SU-DHL-6 (cell line): ENCODE results near the gene AGAP4.
"Not testable (repeated sequence)": the region's sequence is repeated elsewhere in the genome, so short reads cannot be mapped to it uniquely, and the experiment has no call there.

Experiments used
- H2AFZ ChIP-seq: fragments of 200-600 bp; sonication (generic); 2 replicates; pipeline ENCODE4 v1.6.1; 2014; ENCODE audit warnings: low read depth, mild to moderate bottlenecking, moderate library complexity, mixed read lengths, antibody characterized with exemption, low read length; ENCODE audit not compliant: severe bottlenecking
- H3F3A ChIP-seq: fragments of 200-600 bp; shearing (Covaris generic); 2 replicates; pipeline ENCODE4 v1.6.0; 2016; ENCODE audit warnings: antibody characterized with exemption, mild to moderate bottlenecking; ENCODE audit not compliant: insufficient read depth
- H3K27ac ChIP-seq: fragments of 200-600 bp; sonication (generic); 2 replicates; pipeline ENCODE4 v1.5.1; 2016; ENCODE audit warnings: low read depth, mild to moderate bottlenecking, low read length, moderate library complexity, mixed read lengths
- H3K27me3 ChIP-seq: fragments of 200-600 bp; sonication (generic), shearing (Covaris generic); 2 replicates; pipeline ENCODE4 v1.6.0; 2014; ENCODE audit warnings: mild to moderate bottlenecking, low read length
- H3K36me3 ChIP-seq: fragments of 200-600 bp; sonication (generic); 2 replicates; pipeline ENCODE4 v1.6.1; 2014; ENCODE audit warnings: mild to moderate bottlenecking, low read length, mixed read lengths
- H3K4me2 ChIP-seq: fragments of 300-600, 200-600 bp; shearing (Covaris generic), sonication (generic); 2 replicates; pipeline ENCODE4 v1.6.0; 2014; ENCODE audit warnings: low read length, low read depth, mild to moderate bottlenecking; ENCODE audit not compliant: poor library complexity, severe bottlenecking
- H3K4me3 ChIP-seq: fragments of 200-600 bp; sonication (generic); 2 replicates; pipeline ENCODE4 v1.5.1; 2014; ENCODE audit warnings: antibody characterized with exemption, low read length, mild to moderate bottlenecking, mixed read lengths; ENCODE audit not compliant: insufficient read depth, poor library complexity, severe bottlenecking
- H3K79me2 ChIP-seq: fragments of 200-600 bp; sonication (generic); 2 replicates; pipeline ENCODE4 v1.6.1; 2014; ENCODE audit warnings: mild to moderate bottlenecking, low read length, moderate library complexity; ENCODE audit not compliant: insufficient read depth
- H3K9ac ChIP-seq: fragments of 200-600 bp; sonication (generic); 2 replicates; pipeline ENCODE4 v1.7.0; 2014; ENCODE audit warnings: mild to moderate bottlenecking, low read length
- H3K9me2 ChIP-seq: fragments of 200-600 bp; sonication (generic); replicated peaks from 2 replicates; pipeline ENCODE4 v1.6.1; 2014; ENCODE audit warnings: low read length; ENCODE audit not compliant: insufficient read depth
- H3K9me3 ChIP-seq: fragments of 200-600 bp; sonication (generic); 2 replicates; pipeline ENCODE4 v1.6.1; 2014; ENCODE audit warnings: low read length, mixed read lengths; ENCODE audit not compliant: insufficient read depth
- H4K20me1 ChIP-seq: fragments of 200-600 bp; sonication (generic); 2 replicates; pipeline ENCODE4 v1.6.1; 2014; ENCODE audit warnings: low read depth, mild to moderate bottlenecking, antibody characterized with exemption, low read length, moderate library complexity, mixed read lengths
- CTCF ChIP-seq: fragments of 200-600 bp; sonication (generic); IDR thresholded peaks from one replicate; pipeline ENCODE4 v1.5.1; 2017; ENCODE audit warnings: antibody characterized with exemption, mild to moderate bottlenecking, low read length, moderate library complexity; ENCODE audit not compliant: insufficient read depth, poor library complexity, severe bottlenecking
- EZH2phosphoT487 ChIP-seq: fragments of 200-600 bp; sonication (generic), shearing (Covaris generic); conservative IDR thresholded peaks from 2 replicates; pipeline ENCODE4 v1.6.1; 2018; ENCODE audit warnings: mild to moderate bottlenecking, antibody characterized with exemption, low read length, moderate library complexity, mixed read lengths

AGAP4 gene

GRCh38 chr10:45817130-45817859 lies 30.0 kb downstream of the AGAP4 start:
- H3K79me2 ChIP-seq: no peaks in the 10 kb centered on the region
- TF ChIP-seq CTCF: no peak
- no peak for TF ChIP-seq EZH2phosphoT487
- H3K36me3 ChIP-seq: no peaks in the 10 kb centered on the region
- no peak overlapping the region for H3K9ac ChIP-seq
- no peaks in the 10 kb centered on the region for H3K9me3 ChIP-seq
- no peak overlapping the region for H3K4me3 ChIP-seq
- no peaks in the 10 kb centered on the region for H4K20me1 ChIP-seq
- no peaks in the 10 kb centered on the region for H3K27me3 ChIP-seq
- no peak overlapping the region for H3K27ac ChIP-seq
- no peak overlapping the region for H3K4me2 ChIP-seq
- H3F3A ChIP-seq: no peaks in the 10 kb centered on the region
- no peaks in the 10 kb centered on the region for H3K9me2 ChIP-seq
- H2AFZ ChIP-seq: no peak overlapping the region

DNA sequence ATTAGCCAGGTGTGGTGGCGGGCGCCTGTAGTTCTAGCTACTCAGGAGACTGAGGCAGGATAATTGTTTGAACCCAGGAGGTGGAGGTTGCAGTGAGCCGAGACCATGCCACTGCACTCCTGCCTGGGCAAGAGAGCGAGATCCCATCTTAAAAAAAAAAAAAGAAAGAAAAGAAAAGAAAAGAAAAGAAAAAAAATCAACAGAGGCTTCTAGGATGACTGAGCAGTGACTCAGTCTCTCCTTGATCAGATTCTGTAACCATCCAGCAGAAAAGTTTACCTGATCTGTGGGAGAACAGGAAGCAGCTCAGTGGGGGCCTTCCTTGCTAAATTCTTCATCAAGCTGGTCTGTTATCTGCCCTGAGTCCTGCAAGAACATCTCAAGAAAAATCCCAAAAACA lies 33.2 kb downstream of the AGAP4 start:
- not testable (repeated sequence) for H3K36me3 ChIP-seq, H3K9me2 ChIP-seq, H3K4me3 ChIP-seq, H4K20me1 ChIP-seq, H3K27ac ChIP-seq, H3F3A ChIP-seq, H3K9ac ChIP-seq, H3K79me2 ChIP-seq, H3K27me3 ChIP-seq, H3K9me3 ChIP-seq, H3K4me2 ChIP-seq, H2AFZ ChIP-seq

- H3K36me3 ChIP-seq, H3K27ac ChIP-seq, H3K4me3 ChIP-seq, H2AFZ ChIP-seq, H4K20me1 ChIP-seq, H3K4me2 ChIP-seq, H3K9me3 ChIP-seq, H3K27me3 ChIP-seq, H3K9ac ChIP-seq, H3K9me2 ChIP-seq, H3K79me2 ChIP-seq, H3F3A ChIP-seq: not testable (repeated sequence)
Observed at GRCh38 chr10:45812959-45813358, 34.3 kb downstream of the AGAP4 start.

GRCh38 chr10:45811075-45811474 lies 36.2 kb downstream of the AGAP4 start:
- Histone ChIP-seq H2AFZ (no peak overlapping the region), H3K79me2 (no peaks in the 10 kb centered on the region), H3K4me2 (no peak overlapping the region), H3F3A (no peaks in the 10 kb centered on the region), H3K9ac (no peak overlapping the region), H3K9me3 (no peaks in the 10 kb centered on the region), H3K9me2 (no peaks in the 10 kb centered on the region), H4K20me1 (no peaks in the 10 kb centered on the region), H3K27me3 (no peaks in the 10 kb centered on the region), H3K4me3 (no peak overlapping the region), H3K36me3 (no peaks in the 10 kb centered on the region), H3K27ac (no peak overlapping the region)
- no peak for TF ChIP-seq EZH2phosphoT487
- TF ChIP-seq CTCF: no peak
